Measurements from ENCODE around the gene ZNF322.

DNA sequence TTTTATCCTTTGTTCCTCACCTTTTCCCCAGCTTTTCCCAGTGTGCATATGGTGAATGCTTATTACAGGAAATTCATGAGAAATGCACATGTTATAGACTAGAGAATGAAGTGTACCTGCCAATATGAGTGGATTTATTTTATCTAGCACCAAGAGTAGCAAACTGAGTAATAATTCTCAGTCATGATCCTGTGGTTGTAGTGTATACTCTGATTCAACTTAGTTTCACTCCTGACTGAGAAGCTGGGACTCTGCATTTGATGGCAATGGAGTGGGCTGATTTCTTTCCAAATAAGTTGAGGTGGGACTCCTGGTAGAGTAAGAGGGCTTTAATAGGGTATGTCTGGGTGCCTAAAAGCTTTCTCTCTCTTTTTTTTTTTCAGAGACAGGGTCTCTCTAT is 58.8 kb downstream of the ZNF322 start:
- TF ChIP-seq RAD21 (IDR thresholded peaks at IDR 0.05): no peak
- no peak for TF ChIP-seq ZBTB33 (IDR thresholded peaks at IDR 0.05)
- TF ChIP-seq, protein P1, sequence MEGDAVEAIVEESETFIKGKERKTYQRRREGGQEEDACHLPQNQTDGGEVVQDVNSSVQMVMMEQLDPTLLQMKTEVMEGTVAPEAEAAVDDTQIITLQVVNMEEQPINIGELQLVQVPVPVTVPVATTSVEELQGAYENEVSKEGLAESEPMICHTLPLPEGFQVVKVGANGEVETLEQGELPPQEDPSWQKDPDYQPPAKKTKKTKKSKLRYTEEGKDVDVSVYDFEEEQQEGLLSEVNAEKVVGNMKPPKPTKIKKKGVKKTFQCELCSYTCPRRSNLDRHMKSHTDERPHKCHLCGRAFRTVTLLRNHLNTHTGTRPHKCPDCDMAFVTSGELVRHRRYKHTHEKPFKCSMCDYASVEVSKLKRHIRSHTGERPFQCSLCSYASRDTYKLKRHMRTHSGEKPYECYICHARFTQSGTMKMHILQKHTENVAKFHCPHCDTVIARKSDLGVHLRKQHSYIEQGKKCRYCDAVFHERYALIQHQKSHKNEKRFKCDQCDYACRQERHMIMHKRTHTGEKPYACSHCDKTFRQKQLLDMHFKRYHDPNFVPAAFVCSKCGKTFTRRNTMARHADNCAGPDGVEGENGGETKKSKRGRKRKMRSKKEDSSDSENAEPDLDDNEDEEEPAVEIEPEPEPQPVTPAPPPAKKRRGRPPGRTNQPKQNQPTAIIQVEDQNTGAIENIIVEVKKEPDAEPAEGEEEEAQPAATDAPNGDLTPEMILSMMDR (IDR thresholded peaks at IDR 0.05; ENCODE audit: low read depth, low read length, missing input control): no peak
- no peak for TF ChIP-seq EGR1 (IDR thresholded peaks at IDR 0.05; ENCODE audit: low read depth in 2 of 2)
- no peak for TF ChIP-seq MAX (IDR thresholded peaks at IDR 0.05)
- no peak for TF ChIP-seq FOXA1 (IDR thresholded peaks at IDR 0.05)
- TF ChIP-seq GABPA (IDR thresholded peaks at IDR 0.05 in 1 of 2, conservative IDR thresholded peaks at IDR 0.05 in 1 of 2): no peak
- no peak for TF ChIP-seq ATF3 (IDR thresholded peaks at IDR 0.05)

Measured in liver (tissue), 3 donors.